Measurements from ENCODE around the gene SPINT4. TPM values are rescaled to one million over a fixed set of nuclear protein-coding genes. Genes with fewer than 3 reads are reported as not detected.

The SPINT4 gene
- total and polyA plus RNA-seq, 2 of the 8 experiments (the other 6 are each of a cell fraction or from before 2014, with no cell fraction given), result not detected

GRCh38 chr20:45774945-45775344, 52.8 kb downstream of the SPINT4 start:
- no peaks in the 10 kb centered on the region for H3K9me3 ChIP-seq (ENCODE audit: insufficient read depth in 2 of 2, low read depth in 1 of 2, low read length in 1 of 2)
- H3K4me2 ChIP-seq (ENCODE audit: insufficient read depth in 1 of 2, low read depth in 2 of 2, low read length in 2 of 2), result no peak overlapping the region
- H3K23ac ChIP-seq (ENCODE audit: insufficient read length), result no peak overlapping the region
- no peaks in the 10 kb centered on the region for H3K23me2 ChIP-seq (ENCODE audit: low read depth, low read length)
- ChIA-PET POLR2A (ENCODE audit: partially characterized antibody) (no interaction called here), CTCF (ENCODE audit: partially characterized antibody) (interaction anchor here (0.7 to 1.6 kb wide), 4 partner anchors 181 to 457 kb away, joined by 3 to 7 read pairs (median 4); no protein-coding TSS in a partner anchor)
- no peak overlapping the region for H3K56ac ChIP-seq (replicated peaks; ENCODE audit: insufficient read length, low read depth, low read length)
- no peak overlapping the region; the same call in 1 of the 2 replicates for H3K18ac ChIP-seq (ENCODE audit: extremely low read depth, low read length)
- no peak for FAIRE-seq
- no peak overlapping the region for H3K27ac ChIP-seq (ENCODE audit: low read depth, low read length)
- 89% methylated on average over 2 of the region's 2 CpGs; no CpG with 5 or more reads in 1 of the 2 experiments for WGBS, 2 experiments (ENCODE audit: extremely low coverage in 1 of 2, insufficient coverage in 1 of 2, insufficient read length in 1 of 2, insufficient replicate concordance in 2 of 2, low coverage in 1 of 2, low lambda C conversion rate in 2 of 2, missing lambda C conversion rate in 1 of 2)
- no peaks in the 10 kb centered on the region for H3K27me3 ChIP-seq (replicated peaks in 1 of 4; ENCODE audit: control insufficient read depth in 3 of 4, extremely low read depth in 1 of 4, insufficient read depth in 3 of 4, low read length in 3 of 4)
- TF ChIP-seq EGR1 (IDR thresholded peaks at IDR 0.05; ENCODE audit: borderline replicate concordance, low read depth, low read length) (no peak), RBBP5 (IDR thresholded peaks at IDR 0.05; ENCODE audit: borderline replicate concordance, low read depth, low read length) (no peak), CHD2 (IDR thresholded peaks at IDR 0.05; ENCODE audit: low read length) (no peak), RXRA (IDR thresholded peaks at IDR 0.05; ENCODE audit: insufficient read depth, low read depth, low read length) (no peak), RAD21 (IDR thresholded peaks at IDR 0.05 in 1 of 2, conservative IDR thresholded peaks at IDR 0.05 in 1 of 2; ENCODE audit: low read depth in 2 of 2, low read length in 2 of 2) (no peak), USF2 (IDR thresholded peaks at IDR 0.05; ENCODE audit: low read length) (no peak), HDAC6 (IDR thresholded peaks at IDR 0.05; ENCODE audit: low read depth, low read length) (no peak), CTBP2 (IDR thresholded peaks at IDR 0.05; ENCODE audit: borderline replicate concordance, insufficient read depth, insufficient read length, low read length) (no peak), SP2 (IDR thresholded peaks at IDR 0.05; ENCODE audit: low read length) (no peak), KDM1A (IDR thresholded peaks at IDR 0.05; ENCODE audit: borderline replicate concordance, low read length) (no peak)
- no peaks in the 10 kb centered on the region for H3K79me2 ChIP-seq (ENCODE audit: control insufficient read depth in 1 of 2, insufficient read depth in 2 of 2, low read length in 2 of 2)
- H3K14ac ChIP-seq (ENCODE audit: insufficient read length), result no peak overlapping the region
- H2AFZ ChIP-seq (ENCODE audit: low read length), result no peak overlapping the region
- H2BK15ac ChIP-seq (ENCODE audit: low read length), result peak overlapping the region; percentile 46; the same call in 1 of the 2 replicates
- no peak overlapping the region for H2BK120ac ChIP-seq (replicated peaks; ENCODE audit: low read depth, low read length)
- peaks cover 0 to 4% (median 1%) of the 10 kb centered on the region in 4 experiments; a peak in 4 of 7 replicates for H3K4me1 ChIP-seq (replicated peaks in 1 of 4; ENCODE audit: control insufficient read depth in 3 of 4, insufficient read depth in 4 of 4, low read length in 3 of 4)
- no peaks in the 10 kb centered on the region for H3K79me1 ChIP-seq (ENCODE audit: low read depth, low read length)
- no peak overlapping the region for H3K9ac ChIP-seq (replicated peaks in 1 of 4; ENCODE audit: extremely low read depth in 1 of 4, low read depth in 3 of 4, low read length in 3 of 4)
- H2AK5ac ChIP-seq (ENCODE audit: low read depth, low read length), result 0 out of 2 replicates have a peak overlapping the region, but pooled peaks have one; percentile 9
- DNase-seq (ENCODE audit: low read depth in 1 of 2, low spot score in 2 of 2), result no peak
- no peak overlapping the region for H4K8ac ChIP-seq (ENCODE audit: extremely low read depth, insufficient read depth, low read length)
- H3K36me3 ChIP-seq (ENCODE audit: control insufficient read depth in 2 of 4, insufficient read depth in 4 of 4, low read length in 3 of 4), result no peaks in the 10 kb centered on the region
- no peak overlapping the region for H4K5ac ChIP-seq (ENCODE audit: insufficient read length, low read depth, low read length)
- 0 out of 2 replicates have a peak overlapping the region, but pooled peaks have one; percentile 9 for H2BK12ac ChIP-seq (ENCODE audit: low read depth, low read length)
- H4K20me1 ChIP-seq (replicated peaks in 1 of 2; ENCODE audit: control insufficient read depth in 1 of 2, insufficient read depth in 2 of 2, low read length in 2 of 2), result no peaks in the 10 kb centered on the region
- H2BK20ac ChIP-seq (ENCODE audit: low read length), result no peak overlapping the region
- H3K4ac ChIP-seq (replicated peaks; ENCODE audit: insufficient read length, low read depth, low read length), result no peak overlapping the region
- H4K91ac ChIP-seq (replicated peaks; ENCODE audit: insufficient read length, low read length), result no peak overlapping the region
- no peak overlapping the region for H3K4me3 ChIP-seq (ENCODE audit: extremely low read depth in 1 of 4, insufficient read depth in 2 of 4, low read depth in 3 of 4, low read length in 4 of 4)
- H2BK5ac ChIP-seq (ENCODE audit: low read depth, low read length), result no peak overlapping the region

Measured in H1 (cell line).